OCI-LY7 (cell line): ENCODE data around the gene MESP1. TPM values are rescaled to one million over a fixed set of nuclear protein-coding genes. Genes with fewer than 3 reads are reported as not detected.

ENCODE experiments used
- BruUV-seq: library from RNA; stranded (reverse); fragments of 400-500 nt; replicated peaks from 2 replicates; lab custom pipeline; 2021; lab: Mats Ljungman, UMichigan
- CTCF ChIA-PET: fragments of 300-600 bp; sonication (Branson Sonifier 250); formaldehyde crosslinking; loops from one replicate; lab custom pipeline; 2022; ENCODE audit warnings: antibody characterized with exemption; ENCODE audit not compliant: unreplicated experiment; lab: Charles Lee
- POLR2A ChIA-PET: fragments of 300-600 bp; sonication (Branson Sonifier 250); formaldehyde crosslinking; loops from one replicate; lab custom pipeline; 2022; ENCODE audit warnings: antibody characterized with exemption; lab: Charles Lee
- DNase-seq: peaks from one replicate; pipeline ENCODE4 v3.0.0-alpha.2; 2015; ENCODE audit warnings: low spot score
- H2AFZ ChIP-seq: fragments of 200-600 bp; sonication (generic), shearing (Covaris generic); 2 replicates; pipeline ENCODE4 v1.6.1; 2014; ENCODE audit warnings: mild to moderate bottlenecking, antibody characterized with exemption, low read length, moderate library complexity
- H3K27ac ChIP-seq: fragments of 200-600 bp; sonication (generic); 2 replicates; pipeline ENCODE4 v1.5.1; 2014; ENCODE audit warnings: mixed run types, low read depth, mild to moderate bottlenecking, moderate library complexity, low read length, inconsistent platforms; ENCODE audit not compliant: poor library complexity, severe bottlenecking
- H3K36me3 ChIP-seq: fragments of 200-600 bp; sonication (generic); 2 replicates; pipeline ENCODE4 v1.6.1; 2014; ENCODE audit warnings: mild to moderate bottlenecking, antibody characterized with exemption, low read length, moderate library complexity, mixed read lengths; ENCODE audit not compliant: insufficient read depth
- H3K4me1 ChIP-seq: fragments of 200-600 bp; sonication (generic); 2 replicates; pipeline ENCODE4 v1.5.1; 2014; ENCODE audit warnings: mild to moderate bottlenecking, low read length; ENCODE audit not compliant: insufficient read depth, poor library complexity, severe bottlenecking
- H3K4me2 ChIP-seq: fragments of 200-600 bp; sonication (generic); 2 replicates; pipeline ENCODE4 v1.6.1; 2014; ENCODE audit warnings: mild to moderate bottlenecking, low read length
- H3K4me3 ChIP-seq: fragments of 200-600 bp; sonication (generic); 2 replicates; pipeline ENCODE4 v1.5.1; 2014; ENCODE audit warnings: mild to moderate bottlenecking, low read depth, low read length; ENCODE audit not compliant: poor library complexity, severe bottlenecking
- H3K79me2 ChIP-seq: fragments of 200-600 bp; sonication (generic); 2 replicates; pipeline ENCODE4 v1.6.1; 2016; ENCODE audit warnings: low read depth, mild to moderate bottlenecking, low read length, moderate library complexity, mixed read lengths; ENCODE audit not compliant: insufficient read depth
- H3K9me2 ChIP-seq: fragments of 200-600 bp; sonication (generic); 2 replicates; pipeline ENCODE4 v1.6.1; 2016; ENCODE audit warnings: mild to moderate bottlenecking, low read length, mixed read lengths; ENCODE audit not compliant: insufficient read depth
- H3K9me3 ChIP-seq: fragments of 200-600 bp; sonication (generic); 2 replicates; pipeline ENCODE4 v1.6.1; 2014; ENCODE audit warnings: mild to moderate bottlenecking, mixed run types, low read length, mixed read lengths
- H4K20me1 ChIP-seq: fragments of 200-600 bp; sonication (generic); 2 replicates; pipeline ENCODE4 v1.6.1; 2014; ENCODE audit warnings: mild to moderate bottlenecking, antibody characterized with exemption, low read length, moderate library complexity, mixed read lengths; ENCODE audit not compliant: insufficient read depth
- EZH2phosphoT487 ChIP-seq: fragments of 200-600 bp; sonication (generic); IDR thresholded peaks from 2 replicates; pipeline ENCODE4 v1.6.1; 2018; ENCODE audit warnings: low read depth, borderline replicate concordance, mild to moderate bottlenecking, mixed run types, antibody characterized with exemption, low read length, moderate library complexity, mixed read lengths
- intact Hi-C: fragments of 100-400 bp; cut with micrococcal nuclease; formaldehyde crosslinking; loops from one replicate; pipeline ENCODE4 v1.10.0; 2022; ENCODE audit not compliant: unreplicated experiment
- total RNA-seq, 2 experiments: library from RNA; depleted of rRNA in 1 of 2; stranded (reverse); fragments of >200 nt in 1 of 2; shearing (Covaris generic) in 1 of 2; gene quantifications; 2 replicates each; pipeline ENCODE4 v1.2.3, GENCODE V29; 2014 to 2022
- TF ChIP-seq, protein P1 (sequence below): fragments of 200-600 bp; sonication (generic); conservative IDR thresholded peaks from 2 replicates; pipeline ENCODE4 v1.5.1; 2014; ENCODE audit warnings: mild to moderate bottlenecking, antibody characterized with exemption, low read length, moderate library complexity, mixed read lengths

The MESP1 gene
- total RNA-seq, 2 experiments from 2014 or later = 3.5 TPM; not detected in 1

DNA sequence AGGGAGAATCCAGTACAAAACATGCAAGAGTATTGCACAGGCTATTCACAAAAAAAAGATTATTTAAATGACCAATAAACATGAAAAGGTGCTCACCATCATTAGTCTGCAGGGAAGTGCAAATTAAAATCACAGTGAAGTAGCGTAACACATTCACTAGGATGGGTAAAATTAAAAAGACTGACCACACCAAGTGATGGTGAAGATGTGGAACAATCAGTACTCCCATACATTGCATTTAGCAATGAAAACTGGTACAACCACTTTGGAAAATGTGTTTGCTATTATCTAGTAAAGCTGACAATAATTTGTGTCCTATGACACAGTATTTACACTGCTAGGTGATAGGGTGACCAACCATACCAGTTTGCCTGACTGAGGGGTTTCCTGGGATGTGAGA is 26.4 kb downstream of the MESP1 start:
- Histone ChIP-seq H4K20me1 (no peaks in the 10 kb centered on the region), H3K9me2 (no peaks in the 10 kb centered on the region), H3K4me3 (no peak overlapping the region), H3K27ac (no peak overlapping the region), H2AFZ (no peak overlapping the region), H3K79me2 (no peaks in the 10 kb centered on the region), H3K4me2 (no peak overlapping the region), H3K9me3 (peaks cover 11% of the 10 kb centered on the region), H3K4me1 (no peaks in the 10 kb centered on the region), H3K36me3 (no peaks in the 10 kb centered on the region)
- TF ChIP-seq EZH2phosphoT487 = no peak
- TF ChIP-seq, protein P1, sequence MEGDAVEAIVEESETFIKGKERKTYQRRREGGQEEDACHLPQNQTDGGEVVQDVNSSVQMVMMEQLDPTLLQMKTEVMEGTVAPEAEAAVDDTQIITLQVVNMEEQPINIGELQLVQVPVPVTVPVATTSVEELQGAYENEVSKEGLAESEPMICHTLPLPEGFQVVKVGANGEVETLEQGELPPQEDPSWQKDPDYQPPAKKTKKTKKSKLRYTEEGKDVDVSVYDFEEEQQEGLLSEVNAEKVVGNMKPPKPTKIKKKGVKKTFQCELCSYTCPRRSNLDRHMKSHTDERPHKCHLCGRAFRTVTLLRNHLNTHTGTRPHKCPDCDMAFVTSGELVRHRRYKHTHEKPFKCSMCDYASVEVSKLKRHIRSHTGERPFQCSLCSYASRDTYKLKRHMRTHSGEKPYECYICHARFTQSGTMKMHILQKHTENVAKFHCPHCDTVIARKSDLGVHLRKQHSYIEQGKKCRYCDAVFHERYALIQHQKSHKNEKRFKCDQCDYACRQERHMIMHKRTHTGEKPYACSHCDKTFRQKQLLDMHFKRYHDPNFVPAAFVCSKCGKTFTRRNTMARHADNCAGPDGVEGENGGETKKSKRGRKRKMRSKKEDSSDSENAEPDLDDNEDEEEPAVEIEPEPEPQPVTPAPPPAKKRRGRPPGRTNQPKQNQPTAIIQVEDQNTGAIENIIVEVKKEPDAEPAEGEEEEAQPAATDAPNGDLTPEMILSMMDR = no peak
- DNase-seq = no peak
- intact Hi-C loops = no loop called here
- no TSS peak for BruUV-seq
- POLR2A ChIA-PET = no interaction called here
- CTCF ChIA-PET = no interaction called here

DNA sequence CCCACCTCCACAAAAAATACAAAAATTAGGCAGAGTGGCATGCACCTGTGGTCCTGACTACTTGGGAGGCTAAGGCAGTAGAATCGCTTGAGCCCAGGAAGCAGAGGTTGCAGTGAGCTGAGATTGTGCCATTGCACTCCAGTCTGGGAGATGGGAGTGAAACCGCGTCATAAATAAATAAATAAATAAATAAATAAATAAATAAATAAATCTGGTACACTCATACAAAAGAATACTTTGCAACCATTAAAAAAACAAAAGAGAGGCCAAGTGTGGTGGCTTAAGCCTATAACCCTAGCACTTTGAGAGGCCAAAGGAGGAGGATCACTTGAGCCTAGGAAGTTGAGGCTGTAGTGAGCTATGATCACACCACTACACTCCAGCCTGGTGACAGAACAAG is 28.0 kb downstream of the MESP1 start:
- CTCF ChIA-PET = no interaction called here
- POLR2A ChIA-PET = no interaction called here
- Histone ChIP-seq H3K79me2 (no peaks in the 10 kb centered on the region), H3K9me3 (peaks cover 11% of the 10 kb centered on the region), H4K20me1 (no peaks in the 10 kb centered on the region), H3K4me1 (no peaks in the 10 kb centered on the region), H3K4me2 (no peak overlapping the region), H3K36me3 (no peaks in the 10 kb centered on the region), H3K4me3 (no peak overlapping the region), H3K9me2 (no peaks in the 10 kb centered on the region), H3K27ac (no peak overlapping the region), H2AFZ (no peak overlapping the region)
- intact Hi-C loops = no loop called here
- BruUV-seq = no TSS peak
- no peak for DNase-seq
- TF ChIP-seq, protein P1 = no peak
- no peak for TF ChIP-seq EZH2phosphoT487

- no peak overlapping the region for H2AFZ ChIP-seq
- no peak overlapping the region for H3K4me3 ChIP-seq
- H4K20me1 ChIP-seq = no peaks in the 10 kb centered on the region
- H3K9me2 ChIP-seq = no peaks in the 10 kb centered on the region
- intact Hi-C loops = no loop called here
- no TSS peak for BruUV-seq
- ChIA-PET CTCF (no interaction called here), POLR2A (no interaction called here)
- no peak for DNase-seq
- H3K79me2 ChIP-seq = no peaks in the 10 kb centered on the region
- no peak overlapping the region for H3K27ac ChIP-seq
- TF ChIP-seq EZH2phosphoT487 = no peak
- TF ChIP-seq, protein P1 = no peak
- H3K4me1 ChIP-seq = no peaks in the 10 kb centered on the region
- H3K9me3 ChIP-seq = no peaks in the 10 kb centered on the region
- H3K4me2 ChIP-seq = no peak overlapping the region
- H3K36me3 ChIP-seq = no peaks in the 10 kb centered on the region
Observed at GRCh38 chr15:89714775-89715174, 36.3 kb downstream of the MESP1 start.
